T-helper 1 cell treated with Interleukin-12 subunit alpha and Interleukin-12 subunit beta and Interleukin-4 antibody, amounts not matched to agents 30 ng/mL and 1 ng/mL, for 36 hours (primary cell): ENCODE results near the gene PITRM1. TPM values are rescaled to one million over a fixed set of nuclear protein-coding genes. Genes with fewer than 3 reads are reported as not detected.
"Not testable (repeated sequence)": the region's sequence is repeated elsewhere in the genome, so short reads cannot be mapped to it uniquely, and the experiment has no call there.

Experiments
- intact Hi-C: fragments of 100-400 bp; cut with micrococcal nuclease; formaldehyde crosslinking; loops from one replicate; pipeline ENCODE4 v1.15.1; 2024
- total RNA-seq: library from RNA; stranded (reverse); gene quantifications from 2 replicates; pipeline ENCODE4 v1.2.3, GENCODE V29; 2022

The PITRM1 gene
- total RNA-seq, 1 donor from 2014 or later = 54.9 TPM

DNA sequence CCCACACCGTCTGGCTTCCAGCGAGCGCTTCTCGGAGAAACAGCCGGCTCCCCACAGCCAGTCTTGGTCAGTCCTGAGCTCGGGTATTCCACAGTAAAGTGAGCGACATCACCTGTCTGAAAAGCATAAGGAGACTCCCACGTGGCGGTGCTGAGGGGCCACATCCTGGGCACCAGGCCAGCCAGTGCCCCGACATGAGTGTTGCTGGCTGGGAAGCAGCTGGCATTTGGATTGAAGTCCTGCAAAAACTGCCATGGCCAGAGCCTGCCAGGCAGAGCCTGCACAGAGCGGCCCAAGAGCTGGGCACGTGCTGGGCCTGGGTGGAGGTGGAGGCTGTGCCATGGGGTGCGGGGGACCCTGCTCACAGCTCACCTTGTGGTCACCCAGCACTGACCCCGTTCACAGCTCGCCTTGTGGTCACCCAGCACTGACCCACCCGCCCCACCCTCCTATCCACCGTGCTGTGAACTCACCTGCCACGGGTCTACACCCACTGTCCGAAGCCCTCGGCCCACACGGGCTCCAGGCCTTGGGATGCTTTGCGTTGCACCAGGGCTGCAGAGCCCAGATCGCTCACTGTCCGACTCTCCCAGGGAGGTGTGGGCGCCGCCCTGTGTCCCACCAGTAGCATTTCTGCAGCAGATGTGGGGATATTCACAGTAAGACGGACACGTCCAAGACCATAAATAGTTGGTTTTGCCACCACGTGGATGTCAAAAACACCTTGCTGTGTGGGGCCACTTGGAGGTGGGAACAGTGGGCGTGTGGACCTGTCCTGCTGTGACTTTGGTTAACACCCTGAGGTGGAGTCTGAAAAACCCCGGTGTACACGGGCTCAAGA is 48.8 kb downstream of the PITRM1 start:
- intact Hi-C loops = no loop called here

DNA sequence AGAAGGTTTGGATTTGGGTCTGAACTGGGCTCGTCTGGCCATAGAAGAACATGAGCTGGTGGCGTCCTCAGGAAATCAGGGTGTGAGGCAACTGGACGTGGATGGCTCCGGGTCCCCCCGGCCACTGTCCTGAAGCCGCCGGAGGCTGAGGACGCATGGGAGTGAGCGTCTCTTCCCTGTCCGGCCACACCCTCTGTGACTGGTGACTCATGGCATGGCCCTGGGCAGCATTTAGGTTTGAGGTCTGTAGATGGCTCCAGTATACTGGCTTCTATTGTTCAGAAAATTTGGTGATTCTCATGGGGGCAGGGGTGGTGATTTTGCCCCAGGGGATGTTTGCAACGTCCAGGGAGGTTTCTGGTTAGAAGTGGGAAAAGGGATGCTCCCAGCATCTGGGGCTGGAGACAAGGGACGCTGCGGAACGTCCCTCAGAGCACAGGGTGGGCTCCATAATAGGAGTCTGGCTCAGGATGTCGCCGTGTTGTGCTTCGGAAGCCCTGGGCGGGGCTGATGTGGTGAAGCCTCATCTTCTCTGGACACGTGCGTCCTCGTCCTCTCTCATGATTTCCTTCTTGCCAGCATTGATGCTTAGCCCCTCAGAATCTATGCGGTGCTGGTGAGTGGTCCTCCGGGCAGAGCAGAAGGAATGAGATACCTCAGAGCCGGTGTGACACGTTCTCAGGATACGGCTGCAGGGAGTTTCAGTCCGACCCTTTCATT is 49.9 kb downstream of the PITRM1 start:
- intact Hi-C loops = no loop called here

DNA sequence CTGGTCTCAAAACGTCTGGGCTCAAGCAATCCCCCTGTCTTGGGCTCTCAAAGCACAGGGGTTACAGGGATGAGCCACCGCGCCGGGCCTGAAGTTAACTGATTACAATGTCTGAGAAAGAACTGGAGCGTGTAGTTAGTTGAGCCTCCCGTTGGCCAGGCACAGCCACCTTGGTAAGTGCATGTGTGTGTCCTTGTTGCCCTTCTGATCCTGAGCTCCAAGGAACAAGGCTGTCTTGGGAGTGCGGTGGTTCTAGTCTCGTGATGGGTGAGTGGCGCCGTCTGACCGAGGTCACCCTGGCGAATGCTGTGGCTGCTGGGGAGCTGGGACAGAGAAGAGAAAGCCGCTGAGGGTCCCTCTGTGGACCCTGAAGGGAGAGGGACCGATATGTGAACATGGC is 50.5 kb downstream of the PITRM1 start:
- intact Hi-C loops = no loop called here

DNA sequence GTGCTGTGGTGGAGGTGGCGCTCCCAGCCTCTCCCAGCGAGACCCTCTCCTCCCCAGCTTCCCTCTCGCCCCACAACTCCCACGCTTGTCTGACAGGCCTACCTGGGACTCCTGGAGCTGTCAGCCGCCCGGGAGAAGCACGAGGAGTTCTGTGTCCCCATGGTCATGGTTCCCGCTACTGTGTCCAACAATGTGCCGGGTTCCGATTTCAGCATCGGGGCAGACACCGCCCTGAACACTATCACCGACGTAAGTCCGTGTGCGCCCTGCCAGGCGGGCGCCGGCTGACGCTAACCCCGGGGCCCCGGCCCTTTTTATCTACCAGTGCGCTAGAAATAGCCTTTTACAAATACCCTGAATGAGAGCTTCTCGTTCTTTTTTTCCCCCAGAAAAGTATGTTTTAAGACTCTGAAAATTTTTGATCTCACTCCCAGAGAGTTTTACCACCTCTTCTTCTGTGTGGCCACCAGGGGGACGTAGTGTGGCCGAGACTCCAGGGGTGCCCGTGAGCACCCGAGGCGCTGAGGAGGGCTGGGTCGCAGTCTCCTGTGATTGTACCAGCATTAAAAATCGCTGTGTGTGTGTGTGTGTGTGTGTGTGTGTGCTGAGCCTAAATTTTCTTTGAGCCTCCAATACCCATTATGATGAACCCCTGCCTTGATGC is 52.7 kb downstream of the PITRM1 start:
- intact Hi-C loops = no loop called here

DNA sequence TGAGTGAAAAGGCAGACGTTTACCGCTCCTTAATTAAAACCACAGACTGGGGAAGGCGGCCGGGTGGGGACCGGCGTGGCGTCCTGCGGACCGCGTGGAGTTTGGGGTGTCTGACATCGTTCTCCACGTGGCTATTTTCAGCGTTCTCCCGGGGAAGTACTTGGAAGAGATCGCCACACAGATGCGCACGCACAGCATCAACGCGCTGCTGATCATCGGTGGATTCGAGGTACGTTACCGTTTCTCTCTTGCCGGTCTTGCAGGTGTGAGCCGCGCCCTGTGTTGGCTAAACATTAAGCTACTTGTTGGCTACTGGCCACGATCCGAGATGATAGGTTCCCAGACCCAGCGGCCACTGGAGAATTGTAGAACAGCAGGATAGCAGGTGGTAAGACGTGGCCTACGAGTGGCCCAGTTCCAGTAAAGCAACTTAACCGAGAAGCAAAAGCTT is 53.9 kb downstream of the PITRM1 start:
- intact Hi-C loops = no loop called here

DNA sequence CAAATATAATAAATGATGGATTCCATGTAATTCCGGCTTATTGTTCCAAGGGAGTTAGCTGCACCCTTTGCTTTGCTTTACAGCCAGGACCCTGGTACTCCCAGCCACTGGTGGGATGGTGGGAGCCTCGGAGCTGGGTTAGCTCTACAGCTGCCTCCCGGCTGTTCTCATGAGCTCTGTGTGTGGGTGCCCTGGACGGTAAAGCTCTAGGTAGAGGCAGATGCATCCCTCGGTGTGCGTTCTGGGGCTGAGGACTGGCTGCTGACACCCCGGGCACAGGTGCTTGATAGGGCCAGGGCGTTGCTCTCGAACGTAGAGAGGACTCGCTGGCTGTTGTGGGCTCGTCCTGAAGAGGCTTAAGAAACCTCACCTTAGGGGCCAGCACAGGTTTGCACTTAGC is 55.1 kb downstream of the PITRM1 start:
- intact Hi-C loops = no loop called here

DNA sequence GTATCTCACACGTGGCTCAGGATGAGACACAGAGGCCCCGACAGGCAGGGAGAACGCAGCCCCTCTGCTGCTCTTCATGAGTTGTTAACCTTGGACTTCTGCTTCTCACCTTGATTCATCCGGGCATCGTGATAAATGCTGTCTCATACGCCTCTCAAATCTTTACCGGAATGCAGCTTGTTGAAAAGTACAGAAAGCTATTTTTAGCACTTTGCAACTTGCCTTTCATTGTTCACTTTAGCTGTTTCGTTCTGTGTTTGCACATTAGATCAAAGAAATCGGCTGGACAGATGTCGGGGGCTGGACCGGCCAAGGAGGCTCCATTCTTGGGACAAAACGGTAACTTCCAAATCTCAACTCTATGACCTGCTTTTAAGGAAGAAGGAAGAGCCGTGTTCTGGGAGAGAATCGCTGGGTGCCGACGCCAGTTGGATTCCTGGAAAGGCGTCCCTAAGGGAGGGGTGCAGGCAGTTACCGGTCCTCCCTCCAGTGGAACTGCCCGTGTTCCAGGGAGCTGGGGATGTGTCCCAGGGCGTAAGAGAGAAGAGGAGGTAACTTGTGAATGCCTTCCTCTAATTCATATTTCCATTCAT is 56.0 kb downstream of the PITRM1 start:
- intact Hi-C loops = no loop called here

DNA sequence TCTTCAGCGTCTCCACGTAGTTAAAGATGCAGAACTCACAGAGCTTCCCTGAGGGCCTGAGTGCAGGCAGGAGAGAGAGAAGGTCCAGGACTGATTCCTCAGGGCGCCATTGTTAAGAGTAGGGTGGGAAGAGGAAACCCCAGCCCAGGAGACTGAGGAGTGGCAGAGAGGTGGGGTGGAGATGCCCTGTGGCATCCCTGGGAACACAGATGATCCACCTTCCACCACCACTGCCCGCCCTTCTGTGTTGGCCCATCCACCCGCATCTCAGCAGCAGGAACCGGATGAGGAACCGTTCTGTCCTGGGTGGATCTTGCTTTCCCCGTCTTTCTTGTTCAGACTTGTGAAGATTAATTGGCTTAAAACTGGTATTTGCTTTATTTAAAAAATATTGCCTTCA is 56.9 kb downstream of the PITRM1 start:
- intact Hi-C loops = no loop called here

DNA sequence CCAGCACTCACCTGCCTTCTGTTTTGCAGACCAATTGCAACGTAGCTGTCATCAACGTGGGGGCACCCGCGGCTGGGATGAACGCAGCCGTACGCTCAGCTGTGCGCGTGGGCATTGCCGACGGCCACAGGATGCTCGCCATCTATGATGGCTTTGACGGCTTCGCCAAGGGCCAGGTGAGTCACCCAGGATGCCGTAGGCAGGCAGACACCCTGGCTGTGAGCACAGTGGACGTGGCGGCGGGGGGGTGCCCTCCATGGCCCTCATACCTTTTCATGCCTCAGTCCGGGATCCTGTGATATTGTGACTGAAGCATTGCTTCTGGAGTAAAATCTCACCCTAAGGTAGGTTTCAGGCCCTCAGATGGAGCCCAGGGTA is 59.2 kb downstream of the PITRM1 start:
- intact Hi-C loops = no loop called here

DNA sequence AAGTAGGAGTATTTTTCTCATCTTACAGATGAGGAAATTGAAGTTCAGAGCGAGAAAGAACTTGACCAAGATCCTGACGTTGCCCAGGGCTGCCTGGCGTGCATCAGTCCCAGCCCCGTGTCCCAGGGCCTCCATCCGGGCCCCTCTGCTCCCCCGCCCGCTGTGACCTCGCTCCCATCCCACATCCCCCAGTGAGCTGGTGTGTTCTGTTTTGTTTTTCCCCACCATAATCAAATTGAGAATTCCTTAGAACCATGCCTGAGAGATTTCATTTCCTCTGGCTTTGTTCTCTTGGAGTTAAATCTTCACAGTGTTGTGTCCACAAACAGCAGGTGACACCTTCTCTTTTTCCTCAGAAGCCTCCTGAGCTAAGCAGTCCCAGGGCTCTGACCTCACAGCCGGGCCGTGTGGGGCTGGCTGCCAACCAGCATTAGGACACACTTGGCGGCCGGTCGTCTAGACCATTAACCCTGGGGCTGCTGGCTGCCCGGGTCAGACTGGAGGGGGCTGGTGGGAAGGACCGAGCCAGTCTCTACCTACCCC is 60.9 kb downstream of the PITRM1 start:
- intact Hi-C loops = no loop called here

DNA sequence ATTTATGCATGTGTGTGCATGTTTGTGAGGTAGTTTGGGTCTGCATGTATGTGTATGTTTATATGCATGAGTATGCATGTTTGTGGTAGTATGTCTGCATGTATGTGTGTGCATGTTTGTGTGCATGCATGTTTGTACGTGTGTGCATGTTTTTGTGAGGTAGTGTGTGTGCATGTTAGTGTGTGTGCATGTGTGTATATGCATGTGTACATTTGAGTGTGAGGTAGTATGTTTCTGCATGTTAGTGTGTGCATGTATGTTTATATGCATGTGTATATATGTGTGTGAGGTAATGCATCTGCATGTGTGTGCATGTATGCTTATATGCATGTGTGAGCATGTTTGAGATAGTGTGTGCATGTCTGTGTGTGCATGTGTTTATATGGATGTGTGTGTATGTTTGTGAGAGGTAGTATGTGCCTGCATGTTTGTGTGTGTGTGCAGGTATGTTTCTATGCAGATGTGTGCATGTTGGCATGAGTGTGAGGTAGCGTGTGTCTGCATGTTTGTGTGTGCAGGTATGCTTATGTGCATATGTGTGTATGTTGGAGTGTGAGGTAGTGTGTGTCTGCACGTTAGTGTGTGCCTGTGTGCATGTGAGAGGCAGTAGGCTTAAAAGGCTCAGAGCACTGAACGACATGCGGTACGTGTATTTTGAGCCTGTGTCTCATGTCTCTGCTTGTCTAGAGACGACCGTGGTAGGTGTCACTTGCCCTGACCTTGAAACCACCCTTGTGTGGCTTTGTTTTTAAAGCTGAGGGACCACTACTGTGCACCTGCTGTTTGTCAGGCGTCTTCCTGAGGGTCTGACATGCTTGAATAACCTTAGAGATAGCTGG is 61.6 kb downstream of the PITRM1 start:
- intact Hi-C loops = no loop called here

DNA sequence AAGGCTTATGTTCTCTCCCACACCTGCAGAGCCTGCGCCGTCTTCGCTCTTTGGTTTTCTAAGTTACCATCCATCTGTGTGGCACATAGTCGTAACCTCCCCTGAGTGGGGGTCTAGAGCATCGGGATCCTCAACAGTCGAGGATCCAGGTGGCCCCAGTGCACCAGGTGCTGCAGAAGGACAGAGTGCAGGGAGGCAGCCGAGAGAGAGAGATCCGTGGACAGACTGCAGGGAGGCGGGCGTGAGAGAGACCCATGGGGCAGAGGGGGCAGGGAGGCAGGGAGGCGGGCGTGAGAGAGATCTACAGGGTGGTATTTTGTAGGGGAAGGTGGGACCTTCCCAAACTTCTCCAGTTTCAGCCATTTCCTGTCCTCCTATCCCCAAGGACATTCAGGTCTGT is 62.9 kb downstream of the PITRM1 start:
- intact Hi-C loops = no loop called here

DNA sequence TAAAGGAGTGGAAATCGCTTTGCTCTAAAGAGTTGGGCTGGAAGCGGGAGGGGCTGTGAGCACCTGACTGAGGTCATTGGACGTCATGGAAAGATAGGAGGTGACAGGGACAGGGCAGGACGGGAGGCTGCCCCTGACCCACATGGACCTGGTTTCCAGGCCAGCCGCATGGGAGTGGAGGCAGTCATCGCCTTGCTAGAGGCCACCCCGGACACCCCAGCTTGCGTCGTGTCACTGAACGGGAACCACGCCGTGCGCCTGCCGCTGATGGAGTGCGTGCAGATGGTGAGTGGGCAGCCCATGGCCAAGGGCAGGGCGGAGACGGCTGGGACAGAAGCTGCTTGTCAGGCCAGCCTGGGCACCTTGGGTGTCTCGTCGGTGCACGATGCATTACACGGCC is 63.4 kb downstream of the PITRM1 start:
- intact Hi-C loops = no loop called here

DNA sequence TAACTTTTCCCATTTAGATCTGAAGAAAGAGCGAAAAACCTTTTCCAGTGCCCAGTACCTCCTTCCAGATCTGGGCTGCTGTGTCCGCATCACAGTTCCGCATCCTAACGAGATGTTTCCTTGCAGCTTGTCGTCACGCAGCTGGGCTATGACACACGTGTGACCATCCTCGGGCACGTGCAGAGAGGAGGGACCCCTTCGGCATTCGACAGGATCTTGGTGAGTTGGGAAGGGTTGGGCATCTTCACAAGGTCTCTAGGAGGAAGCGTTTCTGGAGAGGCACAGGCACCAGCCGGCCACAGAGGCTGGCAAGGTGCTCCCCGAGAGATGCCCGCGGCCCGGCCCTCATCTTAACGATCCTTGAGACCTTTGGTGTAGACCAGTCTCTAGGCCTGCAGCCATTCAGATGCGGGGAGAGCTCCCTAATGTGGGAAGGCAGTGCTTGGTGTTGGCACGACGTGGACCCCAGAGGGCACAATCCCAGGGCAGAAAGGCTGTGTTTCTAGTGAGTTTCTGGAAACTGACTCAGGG is 63.9 kb downstream of the PITRM1 start:
- intact Hi-C loops = no loop called here

DNA sequence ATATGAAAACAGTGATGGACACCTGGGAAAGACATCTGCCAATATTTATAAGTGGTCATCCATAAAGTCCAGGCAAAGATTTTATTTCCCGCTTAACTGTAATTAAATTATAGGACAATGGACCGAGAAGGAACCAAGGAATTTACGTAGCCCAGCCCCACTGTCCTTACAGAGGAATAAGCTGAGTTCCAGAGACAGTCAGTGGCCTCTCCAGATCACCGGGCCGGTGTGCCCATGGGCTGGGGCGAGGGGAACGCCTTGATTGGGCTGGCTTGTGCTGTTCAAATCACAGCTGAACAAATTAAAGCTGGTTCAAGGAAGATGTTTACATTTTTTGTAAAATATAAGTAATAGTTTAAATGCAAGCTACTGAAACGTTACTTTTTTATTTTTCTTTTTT is 64.5 kb downstream of the PITRM1 start:
- intact Hi-C loops = no loop called here

DNA sequence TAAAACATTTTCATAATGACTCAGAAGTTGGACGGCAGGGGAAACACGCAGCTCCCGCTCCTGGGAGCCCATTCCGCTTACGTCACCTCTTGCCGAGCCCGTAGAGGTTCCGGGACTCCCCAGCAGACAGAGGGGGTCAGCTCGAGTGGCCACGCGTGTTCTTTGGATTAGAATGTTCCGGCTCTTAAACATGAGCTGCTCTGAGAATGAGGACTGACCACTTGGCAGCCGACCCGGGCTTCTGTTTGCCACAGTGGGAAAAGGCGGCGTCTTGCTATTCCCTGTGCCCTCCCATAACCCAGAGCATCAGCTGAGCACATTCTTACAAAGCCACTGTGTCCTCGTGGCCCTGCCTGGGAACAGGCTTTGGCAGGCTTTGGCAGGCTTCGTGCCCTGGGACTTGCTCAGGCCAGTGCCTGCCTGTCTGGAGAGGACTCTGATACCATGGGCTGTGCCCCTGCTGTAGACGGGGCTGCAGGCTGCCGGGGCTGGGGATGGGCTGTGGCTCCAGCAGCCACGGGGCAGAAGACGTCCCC is 65.1 kb downstream of the PITRM1 start:
- intact Hi-C loops = no loop called here

DNA sequence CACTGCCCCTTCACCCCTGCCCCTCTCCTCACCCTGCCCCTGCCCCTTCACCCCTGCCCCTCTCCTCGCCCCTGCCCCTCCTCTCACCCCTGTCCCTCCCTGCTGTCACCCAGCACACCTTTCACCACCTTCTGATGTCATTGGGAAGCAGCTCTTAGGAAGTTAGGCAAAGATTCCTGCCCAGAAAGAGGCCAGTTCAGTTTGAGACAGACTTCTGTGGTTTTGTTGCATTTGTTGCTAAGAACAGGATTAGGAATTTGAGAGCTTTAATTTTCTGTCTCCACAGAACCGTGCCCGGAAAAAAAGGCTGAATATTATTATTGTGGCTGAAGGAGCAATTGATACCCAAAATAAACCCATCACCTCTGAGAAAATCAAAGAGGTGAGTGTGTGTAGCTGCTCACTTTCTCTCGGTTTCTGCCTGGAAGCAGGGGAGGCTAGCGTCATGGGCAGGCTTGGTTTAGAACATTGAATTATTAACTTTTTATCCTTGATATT is 65.6 kb downstream of the PITRM1 start:
- intact Hi-C loops = no loop called here

DNA sequence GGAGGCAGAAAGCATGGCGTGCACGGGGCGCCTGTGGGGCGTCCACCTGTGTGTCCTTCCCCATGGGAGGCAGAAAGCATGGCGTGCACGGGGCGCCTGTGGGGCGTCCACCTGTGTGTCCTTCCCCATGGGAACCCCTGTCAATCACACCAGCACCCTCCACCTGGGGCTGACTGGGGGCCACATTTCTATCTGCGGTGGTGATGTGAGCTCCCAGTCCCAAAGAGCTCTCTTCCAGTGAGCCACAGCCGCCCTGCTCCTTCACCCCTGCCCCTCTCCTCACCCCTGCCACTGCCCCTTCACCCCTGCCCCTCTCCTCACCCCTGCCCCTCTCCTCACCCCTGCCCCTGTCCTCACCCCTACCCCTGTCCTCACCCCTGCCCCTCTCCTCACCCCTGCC is 66.3 kb downstream of the PITRM1 start:
- intact Hi-C loops = not testable (repeated sequence)

DNA sequence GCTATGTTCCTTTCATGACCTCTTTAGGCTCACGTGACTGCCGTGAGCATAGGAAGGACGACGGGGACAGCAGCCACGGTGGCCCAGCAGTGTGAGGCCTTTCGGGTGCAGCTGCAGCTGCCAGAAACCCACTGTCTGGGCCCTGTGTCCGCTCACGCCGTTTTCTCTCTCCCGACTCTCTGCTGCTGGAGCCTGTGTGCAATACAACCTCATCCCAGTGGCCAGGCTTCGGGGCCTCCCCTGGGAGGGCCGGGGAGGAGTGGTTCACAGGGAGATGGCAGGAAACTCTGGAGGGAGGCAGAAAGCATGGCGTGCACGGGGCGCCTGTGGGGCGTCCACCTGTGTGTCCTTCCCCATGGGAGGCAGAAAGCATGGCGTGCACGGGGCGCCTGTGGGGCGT is 66.7 kb downstream of the PITRM1 start:
- intact Hi-C loops = no loop called here

DNA sequence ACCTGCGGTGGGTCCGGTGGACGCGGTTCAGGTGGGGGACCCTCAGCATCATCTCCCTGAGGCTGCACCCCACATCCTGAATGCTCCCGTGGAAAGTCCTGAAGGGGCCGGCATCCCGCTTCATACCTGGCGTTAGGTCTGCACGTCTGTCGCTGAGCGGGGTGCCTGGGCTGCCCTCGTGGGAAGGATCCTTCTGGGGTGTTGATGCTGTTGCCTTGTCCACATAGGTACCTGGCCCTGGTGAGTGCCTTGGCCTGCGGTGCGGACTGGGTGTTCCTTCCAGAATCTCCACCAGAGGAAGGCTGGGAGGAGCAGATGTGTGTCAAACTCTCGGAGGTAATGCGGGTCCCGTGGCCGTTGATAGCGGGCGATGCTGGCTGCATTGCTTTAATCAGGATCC is 67.4 kb downstream of the PITRM1 start:
- intact Hi-C loops = no loop called here
